A549 (cell line): ENCODE results near the gene PHACTR2. TPM values are rescaled to one million over a fixed set of nuclear protein-coding genes. Genes with fewer than 3 reads are reported as not detected.

ENCODE experiments used
- ATAC-seq, 2 experiments: fragments of 200-7000 bp in 1 of 2; fragments of >200 bp in 1 of 2; cut with Nextera tagmentation in 1 of 2; cut with Tn5 transposase in 1 of 2; 3 replicates each; pipeline versions ENCODE4 v1.8.0 to v1.9.1; 2018 to 2020; ENCODE audit warnings: mild to moderate bottlenecking in 1 of 2, moderate library complexity in 1 of 2
- CTCF ChIA-PET: fragments of 300-600 bp; sonication (Branson Sonifier 250); formaldehyde crosslinking; extraction: SDS; loops from one replicate; lab custom pipeline; 2021; ENCODE audit warnings: antibody characterized with exemption, inconsistent platforms; lab: Yijun Ruan, JAX
- POLR2A ChIA-PET: fragments of 350-600 bp; formaldehyde crosslinking; extraction: SDS; loops from one replicate; lab custom pipeline; 2021; ENCODE audit warnings: antibody characterized with exemption, inconsistent platforms; lab: Yijun Ruan, JAX
- DNase-seq, 2 experiments: peaks; one replicate each; pipeline versions ENCODE4 v3.0.0 to v3.0.0-alpha.2; 2011 to 2016; ENCODE audit warnings: low read depth in 1 of 2, low spot score in 1 of 2
- FAIRE-seq: peaks from 2 replicates; lab custom pipeline; 2011; peaks lifted over from hg19 to GRCh38; lab: Jason Lieb, UNC
- H3K27ac ChIP-seq, 2 experiments: fragments of >200 bp; sonication (Bioruptor Twin); formaldehyde crosslinking; 3 replicates each; pipeline ENCODE4 v1.5.1; 2016 to 2017
- H3K4me1 ChIP-seq: fragments of >200 bp; sonication (Bioruptor Twin); formaldehyde crosslinking; 3 replicates; pipeline ENCODE4 v1.6.1; 2016
- H3K4me2 ChIP-seq: fragments of >200 bp; sonication (Bioruptor Twin); formaldehyde crosslinking; 3 replicates; pipeline ENCODE4 v1.6.1; 2016
- H3K4me3 ChIP-seq: fragments of >200 bp; sonication (Bioruptor Twin); formaldehyde crosslinking; 3 replicates; pipeline ENCODE4 v1.5.1; 2016
- H3K9me3 ChIP-seq: fragments of >200 bp; sonication (Bioruptor Twin); formaldehyde crosslinking; 3 replicates; pipeline ENCODE4 v1.6.1; 2016
- ATOH8 ChIP-seq: fragments of 250-450 bp; sonication (Bioruptor Pico); IDR thresholded peaks from 2 replicates; pipeline ENCODE4 v1.5.0; 2020; ENCODE audit warnings: low read depth, mild to moderate bottlenecking, moderate library complexity
- BHLHE40 ChIP-seq: IDR thresholded peaks from 2 replicates; pipeline ENCODE4 v1.6.1; 2012; ENCODE audit warnings: low read depth, low read length, inconsistent platforms
- CHD4 ChIP-seq: fragments of 200-600 bp; sonication (generic); IDR thresholded peaks from 2 replicates; pipeline ENCODE4 v1.6.1; 2016; ENCODE audit warnings: antibody characterized with exemption, mild to moderate bottlenecking, borderline replicate concordance
- CTCF ChIP-seq: fragments of >200 bp; sonication (Bioruptor Twin); formaldehyde crosslinking; IDR thresholded peaks from 3 replicates; pipeline ENCODE4 v1.5.1; 2016
- ESRRA ChIP-seq: fragments of 150-350 bp; IDR thresholded peaks from 2 replicates; pipeline ENCODE4 v1.6.1; 2014; ENCODE audit warnings: mild to moderate bottlenecking, low read length, borderline replicate concordance
- FOSL2 ChIP-seq, 2 experiments: fragments of 450-650 bp in 1 of 2; fragments of >200 bp in 1 of 2; sonication (Bioruptor Twin) in 1 of 2; formaldehyde crosslinking; IDR thresholded peaks; 2 replicates each; pipeline versions ENCODE4 v1.5.0 to v1.6.1; 2016 to 2020; ENCODE audit warnings: mild to moderate bottlenecking in 1 of 2, moderate library complexity in 1 of 2
- HES2 ChIP-seq: fragments of >200 bp; sonication (Bioruptor Twin); formaldehyde crosslinking; IDR thresholded peaks from 2 replicates; pipeline ENCODE4 v1.6.1; 2016
- MAFK ChIP-seq: fragments of 450-650 bp; IDR thresholded peaks from 2 replicates; pipeline ENCODE4 v1.6.1; 2014; ENCODE audit not compliant: partially characterized antibody
- NFE2L2 ChIP-seq: fragments of 150-350 bp; conservative IDR thresholded peaks from 2 replicates; pipeline ENCODE4 v1.6.1; 2014; ENCODE audit warnings: low read length
- NR3C1 ChIP-seq: fragments of >200 bp; sonication (Bioruptor Twin); formaldehyde crosslinking; IDR thresholded peaks from 3 replicates; pipeline ENCODE4 v1.6.1; 2017
- RAD21 ChIP-seq, 2 experiments: fragments of >200 bp in 1 of 2; sonication (Bioruptor Twin) in 1 of 2; formaldehyde crosslinking in 1 of 2; IDR thresholded peaks in 1 of 2; conservative IDR thresholded peaks in 1 of 2; 2 replicates in 1 of 2; 3 replicates in 1 of 2; pipeline ENCODE4 v1.6.1; 2012 to 2018; ENCODE audit warnings: inconsistent platforms in 1 of 2
- REST ChIP-seq: fragments of 200-600 bp; sonication (generic); IDR thresholded peaks from 2 replicates; pipeline ENCODE4 v1.6.1; 2016; ENCODE audit warnings: antibody characterized with exemption, mild to moderate bottlenecking, moderate library complexity
- RNF2 ChIP-seq: fragments of 200-600 bp; sonication (generic); IDR thresholded peaks from 2 replicates; pipeline ENCODE4 v1.6.1; 2016; ENCODE audit warnings: low read depth, mild to moderate bottlenecking, antibody characterized with exemption, moderate library complexity, borderline replicate concordance
- SMC3 ChIP-seq: fragments of >200 bp; sonication (Bioruptor Twin); formaldehyde crosslinking; IDR thresholded peaks from 3 replicates; pipeline ENCODE4 v1.6.1; 2018; ENCODE audit warnings: inconsistent platforms
- WGBS: methylation state at CpG from one replicate; pipeline ENCODE4 v1.1.6; 2017; ENCODE audit errors: missing lambda C conversion rate; 5-methylcytosine and 5-hydroxymethylcytosine counted together
- polyA plus RNA-seq, 4 experiments: library from polyadenylated mRNA; depleted of rRNA in 3 of 4; stranded (reverse); fragments of >200 nt; fragmentation: RNase III in 1 of 4; extraction: RNeasy Plus Mini Kit Qiagen cat#74134 plus additional on column Dnase treatment in 1 of 4; gene quantifications; 2 replicates in 3 of 4; 3 replicates in 1 of 4; pipeline ENCODE4 v1.2.3, GENCODE V29; 2011 to 2017
- TF ChIP-seq, protein P1 (sequence below): fragments of 150-350 bp; IDR thresholded peaks from 2 replicates; pipeline ENCODE4 v1.6.1; 2014; ENCODE audit warnings: low read depth, mild to moderate bottlenecking, low read length

Gene PHACTR2
- polyA plus RNA-seq, 2 of the 4 experiments (the other 2 are of a cell fraction) = 2.5 to 10.4 TPM

- ATAC-seq (peak; percentile 52 to 74; a peak in 3 of 6 replicates), DNase-seq (peak; percentile 19 to 77)
- CTCF ChIA-PET = no interaction called here
- TF ChIP-seq BHLHE40 = peak; percentile 74; the same call in 1 of the 2 replicates
- no peak for TF ChIP-seq FOSL2 (IDR thresholded peaks at IDR 0.05)
- peak; percentile 69 for TF ChIP-seq FOSL2 (CRISPR knock-in tag; IDR thresholded peaks at IDR 0.05)
- TF ChIP-seq CHD4 = no peak
- TF ChIP-seq, all 56 proteins: peak for 2
- WGBS = 3% methylated on average over 4 of the region's 4 CpGs
- POLR2A ChIA-PET = interaction anchor here (1.0 kb wide), 1 partner anchor 169 kb away, joined by 3 read pairs; the partner anchor contains the start of gene LTV1
- Histone ChIP-seq H3K4me3 (no peak overlapping the region), H3K4me1 (peaks cover 49% of the 10 kb centered on the region), H3K27ac (peak overlapping the region; percentile 52 to 68), H3K9me3 (no peaks in the 10 kb centered on the region), H3K4me2 (peak overlapping the region; percentile 91)
- no peak for FAIRE-seq
Measured at GRCh38 chr6:143673669-143674068, 4.1 kb upstream of the PHACTR2 start.

DNA sequence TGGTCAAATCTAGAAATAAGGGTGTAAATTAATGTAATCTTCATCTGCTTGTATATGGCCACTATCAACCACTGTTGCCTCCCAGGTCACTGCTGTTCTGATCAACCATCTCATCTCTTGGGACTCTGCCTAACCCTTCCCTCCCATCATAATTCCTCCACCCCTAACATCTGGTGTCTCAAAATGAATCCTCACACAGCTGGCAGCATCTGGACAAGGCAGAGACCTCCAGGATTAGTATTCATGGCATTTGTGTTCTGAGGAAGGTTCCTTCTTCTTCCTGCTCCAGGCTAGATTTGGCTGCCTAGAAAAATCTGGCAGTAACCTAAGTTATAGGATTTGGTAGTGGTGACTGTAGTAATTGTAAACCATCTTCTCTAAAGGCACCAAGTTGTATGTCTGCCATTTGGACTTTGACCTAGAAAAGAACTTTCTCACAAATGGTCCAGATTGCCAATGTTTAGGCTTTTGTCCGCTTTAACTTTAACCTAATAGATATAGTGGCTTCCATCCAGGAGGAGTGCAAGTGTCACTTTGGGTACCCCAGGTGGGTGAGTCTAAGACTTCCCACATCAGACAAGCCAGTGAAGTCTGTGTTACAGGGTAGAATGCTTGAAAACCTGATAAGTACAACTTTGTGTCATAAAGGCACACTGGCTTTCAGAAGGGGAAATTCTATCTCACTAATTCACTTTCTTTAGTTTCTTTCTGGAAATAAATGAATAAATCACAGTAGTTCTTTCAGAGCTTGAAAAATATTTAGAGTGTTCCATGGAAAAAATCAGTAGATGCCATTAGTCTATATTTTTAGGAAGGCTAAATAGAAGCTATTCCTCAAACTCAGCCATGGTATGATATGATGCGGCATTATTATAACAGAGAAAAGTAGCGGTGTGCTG is 3.0 kb upstream of the PHACTR2 start:
- CTCF ChIA-PET = no interaction called here
- peak overlapping the region; percentile 52 to 75 for H3K27ac ChIP-seq
- H3K9me3 ChIP-seq = no peaks in the 10 kb centered on the region
- POLR2A ChIA-PET = no interaction called here
- H3K4me3 ChIP-seq = no peak overlapping the region
- ATAC-seq (no peak), FAIRE-seq (no peak), DNase-seq (no peak)
- peak overlapping the region; percentile 91 for H3K4me2 ChIP-seq
- H3K4me1 ChIP-seq = peaks cover 54% of the 10 kb centered on the region
- TF ChIP-seq NFE2L2 (no peak), CTCF (no peak), ATOH8 (CRISPR knock-in tag) (no peak), NR3C1 (no peak), ESRRA (no peak), RNF2 (no peak)
- WGBS = 92% methylated on average over 3 of the region's 3 CpGs

- no peak for FAIRE-seq
- no peak for ATAC-seq
- POLR2A ChIA-PET = interaction anchor here (0.5 kb wide), 1 partner anchor 162 kb away, joined by 3 read pairs; no protein-coding TSS in a partner anchor
- peaks cover 54% of the 10 kb centered on the region for H3K4me1 ChIP-seq
- peak overlapping the region in 1 of 2 experiments; percentile 75; a peak in 3 of 6 replicates for H3K27ac ChIP-seq
- no peak overlapping the region for H3K4me3 ChIP-seq
- CTCF ChIA-PET = no interaction called here
- no peaks in the 10 kb centered on the region for H3K9me3 ChIP-seq
- H3K4me2 ChIP-seq = peak overlapping the region; percentile 91
- TF ChIP-seq SMC3 = no peak
- no peak for TF ChIP-seq MAFK
- no peak for TF ChIP-seq REST
- TF ChIP-seq RAD21 (conservative IDR thresholded peaks at IDR 0.05 in 1 of 2, IDR thresholded peaks at IDR 0.05 in 1 of 2) = no peak
- TF ChIP-seq, protein P1, sequence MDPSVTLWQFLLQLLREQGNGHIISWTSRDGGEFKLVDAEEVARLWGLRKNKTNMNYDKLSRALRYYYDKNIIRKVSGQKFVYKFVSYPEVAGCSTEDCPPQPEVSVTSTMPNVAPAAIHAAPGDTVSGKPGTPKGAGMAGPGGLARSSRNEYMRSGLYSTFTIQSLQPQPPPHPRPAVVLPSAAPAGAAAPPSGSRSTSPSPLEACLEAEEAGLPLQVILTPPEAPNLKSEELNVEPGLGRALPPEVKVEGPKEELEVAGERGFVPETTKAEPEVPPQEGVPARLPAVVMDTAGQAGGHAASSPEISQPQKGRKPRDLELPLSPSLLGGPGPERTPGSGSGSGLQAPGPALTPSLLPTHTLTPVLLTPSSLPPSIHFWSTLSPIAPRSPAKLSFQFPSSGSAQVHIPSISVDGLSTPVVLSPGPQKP = no peak
- no peak for TF ChIP-seq HES2
- DNase-seq = no peak
Measured at GRCh38 chr6:143675382-143675900, 2.3 kb upstream of the PHACTR2 start.
